A549 (cell line): ENCODE measurements around the gene ANXA8. TPM values are rescaled to one million over a fixed set of nuclear protein-coding genes. Genes with fewer than 3 reads are reported as not detected.
A peak's percentile ranks its signal among the peaks of the same experiment; 100 is the strongest.

ENCODE experiments used
- ATAC-seq, 2 experiments: fragments of 200-7000 bp in 1 of 2; fragments of >200 bp in 1 of 2; cut with Nextera tagmentation in 1 of 2; cut with Tn5 transposase in 1 of 2; 3 replicates each; pipeline versions ENCODE4 v1.8.0 to v1.9.1; 2018 to 2020; ENCODE audit warnings: mild to moderate bottlenecking in 1 of 2, moderate library complexity in 1 of 2
- CTCF ChIA-PET: fragments of 300-600 bp; sonication (Branson Sonifier 250); formaldehyde crosslinking; extraction: SDS; loops from one replicate; lab custom pipeline; 2021; ENCODE audit warnings: antibody characterized with exemption, inconsistent platforms; lab: Yijun Ruan, JAX
- POLR2A ChIA-PET: fragments of 350-600 bp; formaldehyde crosslinking; extraction: SDS; loops from one replicate; lab custom pipeline; 2021; ENCODE audit warnings: antibody characterized with exemption, inconsistent platforms; lab: Yijun Ruan, JAX
- DNase-seq, 2 experiments: peaks; one replicate each; pipeline versions ENCODE4 v3.0.0 to v3.0.0-alpha.2; 2011 to 2016; ENCODE audit warnings: low read depth in 1 of 2, low spot score in 1 of 2
- FAIRE-seq: peaks from 2 replicates; lab custom pipeline; 2011; peaks lifted over from hg19 to GRCh38; lab: Jason Lieb, UNC
- H3K27ac ChIP-seq, 2 experiments: fragments of >200 bp; sonication (Bioruptor Twin); formaldehyde crosslinking; 3 replicates each; pipeline ENCODE4 v1.5.1; 2016 to 2017
- H3K4me1 ChIP-seq: fragments of >200 bp; sonication (Bioruptor Twin); formaldehyde crosslinking; 3 replicates; pipeline ENCODE4 v1.6.1; 2016
- H3K4me2 ChIP-seq: fragments of >200 bp; sonication (Bioruptor Twin); formaldehyde crosslinking; 3 replicates; pipeline ENCODE4 v1.6.1; 2016
- H3K4me3 ChIP-seq: fragments of >200 bp; sonication (Bioruptor Twin); formaldehyde crosslinking; 3 replicates; pipeline ENCODE4 v1.5.1; 2016
- H3K9me3 ChIP-seq: fragments of >200 bp; sonication (Bioruptor Twin); formaldehyde crosslinking; 3 replicates; pipeline ENCODE4 v1.6.1; 2016
- ATOH8 ChIP-seq: fragments of 250-450 bp; sonication (Bioruptor Pico); IDR thresholded peaks from 2 replicates; pipeline ENCODE4 v1.5.0; 2020; ENCODE audit warnings: low read depth, mild to moderate bottlenecking, moderate library complexity
- CHD2 ChIP-seq: fragments of 150-350 bp; IDR thresholded peaks from 2 replicates; pipeline ENCODE4 v1.6.1; 2014; ENCODE audit warnings: low read length; ENCODE audit not compliant: partially characterized antibody
- CHD4 ChIP-seq: fragments of 200-600 bp; sonication (generic); IDR thresholded peaks from 2 replicates; pipeline ENCODE4 v1.6.1; 2016; ENCODE audit warnings: antibody characterized with exemption, mild to moderate bottlenecking, borderline replicate concordance
- CTCF ChIP-seq: fragments of >200 bp; sonication (Bioruptor Twin); formaldehyde crosslinking; IDR thresholded peaks from 3 replicates; pipeline ENCODE4 v1.5.1; 2016
- E2F6 ChIP-seq: IDR thresholded peaks from 2 replicates; pipeline ENCODE4 v1.6.1; 2012; ENCODE audit warnings: low read depth, borderline replicate concordance
- EHMT2 ChIP-seq: fragments of 200-600 bp; sonication (generic); IDR thresholded peaks from 2 replicates; pipeline ENCODE4 v1.6.1; 2016; ENCODE audit warnings: antibody characterized with exemption, low read depth, mild to moderate bottlenecking, moderate library complexity
- ESRRA ChIP-seq: fragments of 150-350 bp; IDR thresholded peaks from 2 replicates; pipeline ENCODE4 v1.6.1; 2014; ENCODE audit warnings: mild to moderate bottlenecking, low read length, borderline replicate concordance
- FOXS1 ChIP-seq: fragments of 250-450 bp; sonication (Bioruptor Pico); IDR thresholded peaks from 2 replicates; pipeline ENCODE4 v1.5.0; 2020; ENCODE audit warnings: mild to moderate bottlenecking, moderate library complexity
- GATA3 ChIP-seq: IDR thresholded peaks from 2 replicates; pipeline ENCODE4 v1.6.1; 2012; ENCODE audit warnings: borderline replicate concordance
- HDAC2 ChIP-seq: fragments of 200-600 bp; sonication (generic); IDR thresholded peaks from 2 replicates; pipeline ENCODE4 v1.6.1; 2016
- HEYL ChIP-seq: fragments of 250-450 bp; sonication (Bioruptor Pico); IDR thresholded peaks from 2 replicates; pipeline ENCODE4 v1.8.0; 2021; ENCODE audit warnings: mild to moderate bottlenecking, moderate library complexity
- HMGXB4 ChIP-seq: fragments of 250-450 bp; sonication (Bioruptor Pico); IDR thresholded peaks from 2 replicates; pipeline ENCODE4 v1.5.0; 2021; ENCODE audit warnings: mild to moderate bottlenecking, moderate library complexity, borderline replicate concordance
- HOXA7 ChIP-seq: fragments of 250-450 bp; sonication (Bioruptor Pico); IDR thresholded peaks from 2 replicates; pipeline ENCODE4 v1.5.0; 2020; ENCODE audit warnings: mild to moderate bottlenecking, moderate library complexity
- HOXB13 ChIP-seq: fragments of 250-450 bp; sonication (Bioruptor Pico); IDR thresholded peaks from 2 replicates; pipeline ENCODE4 v1.5.0; 2020; ENCODE audit warnings: low read depth, mild to moderate bottlenecking, moderate library complexity
- KDM5A ChIP-seq: fragments of 200-600 bp; sonication (generic); IDR thresholded peaks from 2 replicates; pipeline ENCODE4 v1.6.1; 2016; ENCODE audit warnings: antibody characterized with exemption, mild to moderate bottlenecking
- MAX ChIP-seq: IDR thresholded peaks from 2 replicates; pipeline ENCODE4 v1.6.1; 2012
- MAZ ChIP-seq: fragments of 150-350 bp; IDR thresholded peaks from 2 replicates; pipeline ENCODE4 v1.6.1; 2014; ENCODE audit warnings: antibody characterized with exemption, low read depth, low read length, borderline replicate concordance
- MYC ChIP-seq: IDR thresholded peaks from 2 replicates; pipeline ENCODE4 v1.6.1; 2012; ENCODE audit warnings: mild to moderate bottlenecking, inconsistent platforms, low read length, improper control_type of control experiment, borderline replicate concordance
- NPAS2 ChIP-seq: fragments of 250-450 bp; sonication (Bioruptor Pico); IDR thresholded peaks from 2 replicates; pipeline ENCODE4 v1.8.0; 2022; ENCODE audit warnings: mild to moderate bottlenecking, moderate library complexity, borderline replicate concordance
- NR3C1 ChIP-seq: fragments of >200 bp; sonication (Bioruptor Twin); formaldehyde crosslinking; IDR thresholded peaks from 3 replicates; pipeline ENCODE4 v1.6.1; 2017
- PBX3 ChIP-seq: IDR thresholded peaks from 2 replicates; pipeline ENCODE4 v1.6.1; 2012
- PHF8 ChIP-seq: fragments of 200-600 bp; sonication (generic); IDR thresholded peaks from 2 replicates; pipeline ENCODE4 v1.6.1; 2016; ENCODE audit warnings: low read depth, mild to moderate bottlenecking, antibody characterized with exemption, moderate library complexity, borderline replicate concordance
- POLR2A ChIP-seq: IDR thresholded peaks from 2 replicates; pipeline ENCODE4 v1.6.1; 2012; ENCODE audit warnings: mild to moderate bottlenecking, low read length
- RARB ChIP-seq: fragments of 250-450 bp; sonication (Bioruptor Pico); IDR thresholded peaks from 2 replicates; pipeline ENCODE4 v1.8.0; 2021; ENCODE audit warnings: mild to moderate bottlenecking, moderate library complexity
- RCOR1 ChIP-seq: fragments of 150-350 bp; IDR thresholded peaks from 2 replicates; pipeline ENCODE4 v1.6.1; 2014; ENCODE audit warnings: antibody characterized with exemption, low read length, low read depth
- RFX5 ChIP-seq: fragments of 450-650 bp; IDR thresholded peaks from 2 replicates; pipeline ENCODE4 v1.7.1; 2014; ENCODE audit warnings: antibody characterized with exemption, mild to moderate bottlenecking, moderate library complexity
- SREBF2 ChIP-seq: fragments of 450-650 bp; IDR thresholded peaks from 2 replicates; pipeline ENCODE4 v1.6.1; 2014; ENCODE audit warnings: mild to moderate bottlenecking, moderate library complexity
- ZC3H11A ChIP-seq: fragments of 450-650 bp; IDR thresholded peaks from 2 replicates; pipeline ENCODE4 v1.6.1; 2014; ENCODE audit warnings: antibody characterized with exemption, mild to moderate bottlenecking
- ZSCAN20 ChIP-seq: fragments of 250-450 bp; sonication (Bioruptor Pico); IDR thresholded peaks from 2 replicates; pipeline ENCODE4 v1.8.0; 2022; ENCODE audit warnings: mild to moderate bottlenecking, moderate library complexity
- WGBS: methylation state at CpG from one replicate; pipeline ENCODE4 v1.1.6; 2017; ENCODE audit errors: missing lambda C conversion rate; 5-methylcytosine and 5-hydroxymethylcytosine counted together
- polyA plus RNA-seq, 4 experiments: library from polyadenylated mRNA; depleted of rRNA in 3 of 4; stranded (reverse); fragments of >200 nt; fragmentation: RNase III in 1 of 4; extraction: RNeasy Plus Mini Kit Qiagen cat#74134 plus additional on column Dnase treatment in 1 of 4; gene quantifications; 2 replicates in 3 of 4; 3 replicates in 1 of 4; pipeline ENCODE4 v1.2.3, GENCODE V29; 2011 to 2017

ANXA8 gene
- polyA plus RNA-seq, 2 of the 4 experiments (the other 2 are of a cell fraction) = 8.1 to 38.8 TPM

GRCh38 chr10:47458466-47459154, 25.3 kb downstream of the ANXA8 start (continued):
- TF ChIP-seq ZSCAN20 (CRISPR knock-in tag) = no peak

- ChIA-PET POLR2A (no interaction called here), CTCF (interaction anchor here (1.0 kb wide), 1 partner anchor 8 kb away, joined by 3 read pairs; no protein-coding TSS in a partner anchor)
- no peaks in the 10 kb centered on the region for H3K9me3 ChIP-seq
- no peak for DNase-seq
- H3K27ac ChIP-seq = peak overlapping the region; percentile 49 to 63; a peak in 5 of 6 replicates
- WGBS = 85% methylated on average over 1 of the region's 1 CpG
- TF ChIP-seq RARB (CRISPR knock-in tag) (no peak), CHD4 (no peak), HDAC2 (no peak), RFX5 (no peak), MAZ (no peak), HMGXB4 (no peak), FOXS1 (CRISPR knock-in tag) (no peak), HOXB13 (no peak), CTCF (no peak), ZC3H11A (no peak), RCOR1 (no peak), MYC (no peak), GATA3 (no peak), HEYL (CRISPR knock-in tag) (no peak), POLR2A (no peak), MAX (no peak), CHD2 (no peak), PBX3 (no peak), ATOH8 (CRISPR knock-in tag) (no peak)
- H3K4me1 ChIP-seq = peaks cover 25% of the 10 kb centered on the region
- H3K4me2 ChIP-seq = peak overlapping the region; percentile 37; the same call in 1 of the 3 replicates
- FAIRE-seq = no peak
- ATAC-seq = no peak
- H3K4me3 ChIP-seq = no peak overlapping the region
These were observed 26.1 kb downstream of the ANXA8 start for GRCh38 chr10:47457826-47458225.

- Histone ChIP-seq H3K9me3 (no peaks in the 10 kb centered on the region), H3K4me1 (peaks cover 25% of the 10 kb centered on the region), H3K4me2 (no peak overlapping the region), H3K27ac (peak overlapping the region; percentile 49 to 63; a peak in 4 of 6 replicates), H3K4me3 (no peak overlapping the region)
- DNase-seq = no peak
- no peak for ATAC-seq
- FAIRE-seq = no peak
- CTCF ChIA-PET = no interaction called here
- POLR2A ChIA-PET = no interaction called here
- 86% methylated on average over 1 of the region's 1 CpG for WGBS
- no peak for TF ChIP-seq SREBF2
- TF ChIP-seq CHD2 = no peak
- TF ChIP-seq EHMT2 = no peak
- TF ChIP-seq NPAS2 = no peak
- TF ChIP-seq HMGXB4 = no peak
- no peak for TF ChIP-seq ESRRA
- TF ChIP-seq PHF8 = no peak
- TF ChIP-seq NR3C1 = no peak
- TF ChIP-seq RCOR1 = no peak
- no peak for TF ChIP-seq KDM5A
- TF ChIP-seq HOXA7 (CRISPR knock-in tag) = no peak
- no peak for TF ChIP-seq E2F6
These were observed 26.4 kb downstream of the ANXA8 start for GRCh38 chr10:47457528-47457820.
